ENCODE measurements around the gene RPS6KB2. TPM values are rescaled to one million over a fixed set of nuclear protein-coding genes. Genes with fewer than 3 reads are reported as not detected.

The RPS6KB2 gene
- total and polyA plus RNA-seq, 10 of the 15 experiments (the other 5 are each of a cell fraction or from before 2014, with no cell fraction given): 0.39 to 101 (median 58.4) TPM

DNA sequence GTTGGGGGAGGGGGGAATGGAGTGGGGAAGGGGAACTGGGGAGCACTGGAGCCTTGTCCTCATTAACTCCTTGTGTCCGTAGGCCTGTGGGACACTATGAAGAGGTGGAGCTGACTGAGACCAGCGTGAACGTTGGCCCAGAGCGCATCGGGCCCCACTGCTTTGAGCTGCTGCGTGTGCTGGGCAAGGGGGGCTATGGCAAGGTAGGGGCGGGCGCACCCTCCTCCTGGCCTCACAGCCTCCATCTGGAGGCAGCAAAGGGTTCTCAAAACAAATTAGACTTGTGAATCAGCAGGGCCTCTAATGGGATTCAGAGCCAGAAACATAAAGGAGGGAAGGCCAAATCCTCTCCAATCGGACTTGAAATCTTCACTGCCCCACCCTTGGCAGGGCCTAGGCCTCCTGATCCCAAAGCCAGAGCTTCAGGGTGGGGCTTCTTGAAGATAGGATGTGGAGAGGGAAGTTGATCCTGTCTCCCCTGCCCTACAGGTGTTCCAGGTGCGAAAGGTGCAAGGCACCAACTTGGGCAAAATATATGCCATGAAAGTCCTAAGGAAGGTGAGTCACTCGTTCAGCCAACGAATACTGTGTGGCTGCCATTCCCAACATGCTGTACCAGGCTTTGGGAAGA is 859 bp downstream of the RPS6KB2 start:
- Histone ChIP-seq H3K4me3 (peak overlapping the region; percentile 100), H3K4me1 (ENCODE audit: control insufficient read depth, insufficient read depth, low read length) (peaks cover 7% of the 10 kb centered on the region), H2AFZ (ENCODE audit: control insufficient read depth, low read depth, low read length) (no peak overlapping the region), H3K4me2 (ENCODE audit: control insufficient read depth, insufficient read depth) (peak overlapping the region; percentile 81), H3K9ac (ENCODE audit: control insufficient read depth, insufficient read depth, low read length) (peak overlapping the region; percentile 93), H3K9me3 (replicated peaks; ENCODE audit: control insufficient read depth, insufficient read depth, low read length) (no peaks in the 10 kb centered on the region), H3K79me2 (ENCODE audit: control insufficient read depth, insufficient read depth, low read length) (peaks cover 24% of the 10 kb centered on the region), H3K27ac (ENCODE audit: control insufficient read depth, insufficient read depth) (peak overlapping the region; percentile 69), H4K20me1 (ENCODE audit: control insufficient read depth, insufficient read depth) (no peaks in the 10 kb centered on the region), H3K27me3 (replicated peaks in 1 of 2; ENCODE audit: control insufficient read depth in 2 of 2, insufficient read depth in 2 of 2, low read length in 1 of 2) (no peaks in the 10 kb centered on the region), H3K36me3 (ENCODE audit: control insufficient read depth in 2 of 2, insufficient read depth in 2 of 2, low read length in 1 of 2) (peaks cover 2 to 5% of the 10 kb centered on the region in 2 experiments; a peak in 3 of 4 replicates)
- SMC1A ChIA-PET (ENCODE audit: uncharacterized antibody, unreplicated experiment): interaction anchor here (1.0 to 1.7 kb wide), 2 partner anchors 28 to 30 kb away, joined by 3 to 10 read pairs; partner anchors contain the start of gene PPP1CA
- POLR2A ChIA-PET: interaction anchor here (0.6 to 4.4 kb wide), 15 partner anchors 9 to 76 kb away, joined by 3 to 28 read pairs (median 4); partner anchors contain the start of genes AIP, CORO1B, PPP1CA and PTPRCAP
- FAIRE-seq (no peak), DNase-seq (ENCODE audit: low read depth, low spot score) (no peak), ATAC-seq (peak; percentile 1; the same call in 2 of the 3 replicates)
- 33% methylated on average over 12 of the region's 12 CpGs for WGBS (ENCODE audit: insufficient coverage, insufficient replicate concordance, low lambda C conversion rate, missing lambda C conversion rate)
- BruUV-seq (replicated peaks): TSS peak; percentile 68
- RAD21 ChIA-PET (ENCODE audit: unreplicated experiment): interaction anchor here (1.3 to 2.1 kb wide), 5 partner anchors 8 to 83 kb away, joined by 3 to 8 read pairs (median 5); partner anchors contain the start of genes PTPRCAP and TBC1D10C
- intact Hi-C loops (cut with micrococcal nuclease; ENCODE audit: unreplicated experiment) (no loop called here), in situ Hi-C loops (cut with MboI) (no loop called here)
- TF ChIP-seq, protein P1, sequence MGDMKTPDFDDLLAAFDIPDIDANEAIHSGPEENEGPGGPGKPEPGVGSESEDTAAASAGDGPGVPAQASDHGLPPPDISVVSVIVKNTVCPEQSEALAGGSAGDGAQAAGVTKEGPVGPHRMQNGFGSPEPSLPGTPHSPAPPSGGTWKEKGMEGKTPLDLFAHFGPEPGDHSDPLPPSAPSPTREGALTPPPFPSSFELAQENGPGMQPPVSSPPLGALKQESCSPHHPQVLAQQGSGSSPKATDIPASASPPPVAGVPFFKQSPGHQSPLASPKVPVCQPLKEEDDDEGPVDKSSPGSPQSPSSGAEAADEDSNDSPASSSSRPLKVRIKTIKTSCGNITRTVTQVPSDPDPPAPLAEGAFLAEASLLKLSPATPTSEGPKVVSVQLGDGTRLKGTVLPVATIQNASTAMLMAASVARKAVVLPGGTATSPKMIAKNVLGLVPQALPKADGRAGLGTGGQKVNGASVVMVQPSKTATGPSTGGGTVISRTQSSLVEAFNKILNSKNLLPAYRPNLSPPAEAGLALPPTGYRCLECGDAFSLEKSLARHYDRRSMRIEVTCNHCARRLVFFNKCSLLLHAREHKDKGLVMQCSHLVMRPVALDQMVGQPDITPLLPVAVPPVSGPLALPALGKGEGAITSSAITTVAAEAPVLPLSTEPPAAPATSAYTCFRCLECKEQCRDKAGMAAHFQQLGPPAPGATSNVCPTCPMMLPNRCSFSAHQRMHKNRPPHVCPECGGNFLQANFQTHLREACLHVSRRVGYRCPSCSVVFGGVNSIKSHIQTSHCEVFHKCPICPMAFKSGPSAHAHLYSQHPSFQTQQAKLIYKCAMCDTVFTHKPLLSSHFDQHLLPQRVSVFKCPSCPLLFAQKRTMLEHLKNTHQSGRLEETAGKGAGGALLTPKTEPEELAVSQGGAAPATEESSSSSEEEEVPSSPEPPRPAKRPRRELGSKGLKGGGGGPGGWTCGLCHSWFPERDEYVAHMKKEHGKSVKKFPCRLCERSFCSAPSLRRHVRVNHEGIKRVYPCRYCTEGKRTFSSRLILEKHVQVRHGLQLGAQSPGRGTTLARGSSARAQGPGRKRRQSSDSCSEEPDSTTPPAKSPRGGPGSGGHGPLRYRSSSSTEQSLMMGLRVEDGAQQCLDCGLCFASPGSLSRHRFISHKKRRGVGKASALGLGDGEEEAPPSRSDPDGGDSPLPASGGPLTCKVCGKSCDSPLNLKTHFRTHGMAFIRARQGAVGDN (IDR thresholded peaks at IDR 0.05): no peak
- TF ChIP-seq LARP7 (IDR thresholded peaks at IDR 0.05): no peak
- peak; percentile 59; the same call in 1 of the 2 replicates for TF ChIP-seq POLR2AphosphoS5 (IDR thresholded peaks at IDR 0.05; ENCODE audit: low read length)
- CTCF ChIA-PET: interaction anchor here (1.1 to 1.2 kb wide), 3 partner anchors 8 to 199 kb away, joined by 3 to 4 read pairs (median 3); partner anchors contain the start of genes PPP1CA and PTPRCAP
